ENCODE results near the gene MBTPS1.
"Not testable (repeated sequence)": the region's sequence is repeated elsewhere in the genome, so short reads cannot be mapped to it uniquely, and the experiment has no call there.

The MBTPS1 gene

DNA sequence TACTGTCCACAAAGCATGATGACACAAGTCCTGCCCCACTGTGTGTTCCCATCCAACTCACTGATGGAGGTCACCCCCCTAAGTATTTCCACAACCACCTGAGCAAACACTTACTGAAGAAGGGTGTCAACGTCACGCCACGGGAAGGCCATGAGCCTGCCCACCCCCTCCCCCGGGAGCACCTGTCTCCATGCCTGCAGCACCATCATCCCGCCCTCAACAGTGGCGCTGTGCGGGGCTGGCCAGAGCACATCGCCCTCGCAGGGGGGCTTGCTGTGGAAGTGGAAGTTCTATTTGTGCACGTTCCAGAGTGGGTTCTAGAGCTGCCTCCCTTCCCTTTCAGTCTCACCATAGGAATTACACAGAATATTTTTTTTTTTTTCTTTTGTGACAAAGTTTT lies 4.3 kb upstream of the MBTPS1 start:
- no peak for DNase-seq (ENCODE audit: low read depth)
- no peak overlapping the region for H3K4me3 ChIP-seq (ENCODE audit: low read length)
- TF ChIP-seq, protein P1, sequence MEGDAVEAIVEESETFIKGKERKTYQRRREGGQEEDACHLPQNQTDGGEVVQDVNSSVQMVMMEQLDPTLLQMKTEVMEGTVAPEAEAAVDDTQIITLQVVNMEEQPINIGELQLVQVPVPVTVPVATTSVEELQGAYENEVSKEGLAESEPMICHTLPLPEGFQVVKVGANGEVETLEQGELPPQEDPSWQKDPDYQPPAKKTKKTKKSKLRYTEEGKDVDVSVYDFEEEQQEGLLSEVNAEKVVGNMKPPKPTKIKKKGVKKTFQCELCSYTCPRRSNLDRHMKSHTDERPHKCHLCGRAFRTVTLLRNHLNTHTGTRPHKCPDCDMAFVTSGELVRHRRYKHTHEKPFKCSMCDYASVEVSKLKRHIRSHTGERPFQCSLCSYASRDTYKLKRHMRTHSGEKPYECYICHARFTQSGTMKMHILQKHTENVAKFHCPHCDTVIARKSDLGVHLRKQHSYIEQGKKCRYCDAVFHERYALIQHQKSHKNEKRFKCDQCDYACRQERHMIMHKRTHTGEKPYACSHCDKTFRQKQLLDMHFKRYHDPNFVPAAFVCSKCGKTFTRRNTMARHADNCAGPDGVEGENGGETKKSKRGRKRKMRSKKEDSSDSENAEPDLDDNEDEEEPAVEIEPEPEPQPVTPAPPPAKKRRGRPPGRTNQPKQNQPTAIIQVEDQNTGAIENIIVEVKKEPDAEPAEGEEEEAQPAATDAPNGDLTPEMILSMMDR (conservative IDR thresholded peaks at IDR 0.05; ENCODE audit: low read length), result no peak

DNA sequence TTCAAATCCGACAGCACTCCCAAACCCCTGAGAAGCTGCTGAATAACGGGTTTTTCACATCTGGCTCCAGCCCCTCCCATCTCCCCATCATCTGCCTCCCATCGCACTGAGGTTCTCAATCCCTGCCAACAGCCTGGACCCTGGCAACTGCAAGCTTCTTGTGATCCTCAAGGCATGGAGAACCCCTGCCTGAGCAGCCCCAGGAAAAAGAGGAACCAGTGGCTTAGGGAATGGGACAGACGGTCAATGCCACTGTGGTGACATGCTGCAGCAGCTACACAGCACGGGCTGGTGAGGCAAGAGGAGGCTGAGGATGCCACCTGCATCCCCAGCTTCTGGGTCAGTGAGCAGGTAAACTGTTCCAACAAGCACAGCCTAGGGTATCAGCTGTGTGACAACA lies 3.3 kb upstream of the MBTPS1 start:
- TF ChIP-seq, protein P1 (conservative IDR thresholded peaks at IDR 0.05; ENCODE audit: low read length), result no peak
- no peak for DNase-seq (ENCODE audit: low read depth)
- H3K4me3 ChIP-seq (ENCODE audit: low read length), result no peak overlapping the region

DNA sequence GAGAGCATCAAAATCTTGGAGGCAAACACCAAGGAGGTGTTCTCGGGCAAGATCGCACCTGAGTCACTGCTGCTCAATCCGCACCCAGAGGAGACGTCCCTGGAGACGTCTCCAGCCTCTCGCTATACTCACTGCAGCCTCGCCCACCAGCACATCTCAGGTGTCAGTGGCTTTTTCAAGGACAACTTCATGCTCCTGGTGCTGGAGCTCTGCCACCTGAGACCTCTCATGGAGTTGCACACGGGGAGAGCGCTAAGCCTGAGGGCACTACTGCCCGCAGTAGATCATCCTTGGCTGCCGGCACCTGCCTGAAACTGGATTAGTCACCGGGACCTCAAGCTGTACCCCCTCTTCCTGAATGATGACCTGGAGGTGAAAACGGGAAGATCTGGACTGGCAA lies 2.6 kb upstream of the MBTPS1 start:
- TF ChIP-seq, protein P1 (conservative IDR thresholded peaks at IDR 0.05; ENCODE audit: low read length), result no peak
- no peak for DNase-seq (ENCODE audit: low read depth)
- H3K4me3 ChIP-seq (ENCODE audit: low read length), result no peak overlapping the region

DNA sequence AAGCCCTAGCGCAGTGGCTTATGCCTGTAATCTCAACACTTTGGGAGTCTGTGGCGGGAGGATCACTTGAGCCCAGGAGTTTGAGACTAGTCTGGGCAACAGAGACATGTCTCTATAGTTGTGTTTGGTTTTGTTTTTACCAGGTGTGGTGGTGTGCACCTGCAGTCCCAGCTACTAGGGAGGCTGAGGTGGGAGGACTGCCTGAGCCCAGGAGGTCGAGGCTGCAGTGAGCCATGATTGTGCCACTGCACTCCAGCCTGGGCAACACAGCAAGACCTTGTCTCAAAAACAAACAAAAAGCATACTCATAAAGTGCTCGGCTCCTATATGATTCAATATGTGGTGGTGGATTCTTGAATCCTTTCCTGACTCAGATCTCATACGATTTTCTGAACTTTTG lies 1.6 kb upstream of the MBTPS1 start:
- not testable (repeated sequence) for H3K4me3 ChIP-seq (ENCODE audit: low read length); DNase-seq (ENCODE audit: low read depth)

DNA sequence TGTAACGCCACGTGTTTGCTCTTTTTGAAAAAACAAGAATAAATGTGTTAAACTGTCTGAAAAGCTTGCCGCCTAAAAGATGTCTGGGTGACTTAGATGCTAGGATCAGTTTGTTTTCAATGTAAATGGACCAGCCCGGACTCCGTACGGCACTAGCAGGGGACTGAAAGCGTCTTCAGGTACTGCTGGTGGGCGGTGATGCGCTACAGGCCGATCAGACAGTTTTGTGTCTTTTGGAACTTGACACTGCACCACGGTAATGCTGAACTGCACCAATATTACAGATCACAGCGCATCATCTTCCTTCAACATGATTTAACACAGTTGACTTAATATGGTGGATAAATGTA lies 727 bp upstream of the MBTPS1 start:
- peak overlapping the region; percentile 96 for H3K4me3 ChIP-seq (ENCODE audit: low read length)
- TF ChIP-seq, protein P1 (conservative IDR thresholded peaks at IDR 0.05; ENCODE audit: low read length), result no peak
- DNase-seq (ENCODE audit: low read depth), result no peak

DNA sequence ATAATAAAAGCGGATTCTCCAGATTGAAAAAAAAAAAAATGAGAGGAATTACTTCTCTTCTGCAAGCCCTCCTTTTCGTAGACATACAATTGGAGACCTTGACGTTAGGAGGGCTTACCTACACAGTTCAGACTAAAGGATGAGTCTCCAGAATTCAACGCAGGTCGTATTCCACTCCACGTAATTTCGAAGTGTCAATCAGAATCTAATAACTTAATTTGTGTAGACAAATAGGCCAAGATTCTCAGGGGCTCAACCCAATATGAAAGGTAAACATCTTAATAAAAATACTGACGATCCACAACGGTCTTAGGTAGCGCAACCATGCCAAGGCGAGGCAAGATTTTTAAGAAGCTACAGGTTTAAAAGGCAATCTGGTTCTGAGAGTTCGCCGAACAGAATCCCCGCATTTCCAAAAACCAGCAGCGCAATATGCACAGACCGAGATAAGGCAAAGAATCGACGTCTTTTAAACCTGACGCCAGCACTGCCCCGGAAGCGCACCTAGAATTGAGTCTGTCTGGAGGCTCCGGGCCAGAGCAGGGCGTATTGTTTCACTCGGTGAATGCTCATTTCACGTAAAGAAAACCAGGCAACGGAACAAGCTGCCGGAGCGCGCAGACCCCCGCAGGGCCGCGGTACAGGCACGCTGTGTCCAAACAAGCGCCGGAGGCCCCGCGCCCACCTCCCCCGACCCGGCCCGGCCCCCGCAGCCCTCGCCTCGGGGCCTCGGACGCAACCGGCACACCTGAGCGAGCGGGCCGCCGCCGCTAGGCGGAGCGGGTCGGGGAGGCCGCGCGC lies 623 bp downstream of the MBTPS1 start:
- DNase-seq (ENCODE audit: low read depth), result peak; percentile 31
- TF ChIP-seq, protein P1 (conservative IDR thresholded peaks at IDR 0.05; ENCODE audit: low read length), result no peak

DNA sequence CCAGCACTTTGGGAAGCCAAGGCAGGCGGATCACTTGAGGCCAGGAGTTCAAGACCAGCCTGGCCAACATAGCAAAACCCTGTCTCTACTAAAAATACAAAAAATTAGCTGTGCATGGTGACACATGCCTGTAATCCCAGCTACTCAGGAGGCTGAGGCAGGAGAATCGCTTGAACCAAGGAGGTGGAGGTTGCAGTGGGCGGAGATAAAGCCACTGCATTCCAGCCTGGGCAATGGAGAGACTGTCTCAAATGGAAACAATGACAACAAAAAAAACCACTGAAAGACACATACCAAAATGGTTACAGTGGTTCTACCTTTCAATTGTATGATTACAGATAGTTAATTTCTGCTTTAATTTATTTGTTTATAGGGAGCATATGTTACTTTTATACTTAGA lies 4.8 kb downstream of the MBTPS1 start:
- peak; percentile 12 for DNase-seq (ENCODE audit: low read depth)
- H3K4me3 ChIP-seq (ENCODE audit: low read length), result not testable (repeated sequence)

More for the DNA sequence above, 623 bp downstream of the MBTPS1 start:
- peak overlapping the region; percentile 96 for H3K4me3 ChIP-seq (ENCODE audit: low read length)

DNA sequence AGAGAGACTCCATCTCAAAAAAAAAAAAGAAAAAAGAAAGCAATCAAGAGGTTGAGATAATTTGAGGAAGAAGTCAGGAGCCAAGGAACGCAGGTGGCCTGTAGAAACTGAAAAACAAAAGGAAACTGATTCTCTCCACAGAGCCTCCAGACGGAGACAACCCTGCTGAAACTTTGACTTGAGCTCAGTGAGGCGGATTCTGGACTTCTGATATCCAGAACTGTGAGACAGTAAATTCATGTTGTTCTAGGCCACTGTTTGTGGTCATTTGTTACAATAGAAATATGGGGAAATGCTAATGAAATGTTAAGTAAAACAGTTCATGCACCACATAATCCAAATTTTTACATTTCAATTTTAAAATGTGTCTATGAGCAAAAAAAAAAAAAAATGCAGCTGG lies 5.2 kb downstream of the MBTPS1 start:
- TF ChIP-seq, protein P1 (conservative IDR thresholded peaks at IDR 0.05; ENCODE audit: low read length), result no peak
- no peak overlapping the region for H3K4me3 ChIP-seq (ENCODE audit: low read length)
- no peak for DNase-seq (ENCODE audit: low read depth)
